ENCODE measurements around the gene FBXO36.

Gene FBXO36

GRCh38 chr2:229970406-229970805 is 48.1 kb downstream of the FBXO36 start:
- DNase-seq (ENCODE audit: low read depth), result no peak

GRCh38 chr2:229971298-229971790 is 49.0 kb downstream of the FBXO36 start:
- DNase-seq (ENCODE audit: low read depth), result no peak

GRCh38 chr2:229974266-229974665 is 52.0 kb downstream of the FBXO36 start:
- no peak for DNase-seq (ENCODE audit: low read depth)

DNA sequence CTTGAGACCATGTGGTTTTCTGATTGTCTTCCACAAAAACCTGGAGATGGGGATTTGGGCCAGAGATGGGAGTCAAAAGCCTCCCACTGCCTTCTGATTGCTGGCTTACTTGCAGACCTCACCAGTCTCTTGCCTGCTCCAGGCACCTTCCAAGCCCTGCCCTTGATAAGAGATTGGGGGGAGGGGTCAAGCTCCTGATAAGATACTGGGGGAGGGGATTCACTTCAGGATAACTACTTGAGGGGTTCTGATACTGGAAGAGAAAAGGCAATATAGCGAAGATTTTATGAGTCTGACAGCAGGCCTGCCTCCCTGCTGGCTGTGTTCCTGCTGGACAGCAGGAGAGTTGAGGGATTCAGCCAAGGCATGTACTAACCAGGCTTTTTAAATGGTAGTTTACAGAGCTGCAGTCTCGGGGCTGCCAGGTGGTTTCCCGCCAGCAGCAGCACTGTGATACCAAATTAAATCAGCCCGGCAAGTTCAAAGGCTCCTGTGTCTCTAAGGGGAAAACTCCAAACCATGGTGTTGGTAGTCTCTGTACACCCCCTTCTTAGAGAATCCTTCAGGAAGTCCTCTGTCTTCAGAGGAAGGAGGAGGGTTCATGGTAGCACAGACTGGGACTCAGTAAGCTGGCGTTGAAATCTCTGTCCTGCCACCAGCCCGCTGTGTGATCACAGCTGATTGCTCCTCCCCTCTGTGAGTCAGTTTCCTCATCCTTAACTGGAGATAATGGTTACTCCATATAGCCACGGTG is 58.3 kb downstream of the FBXO36 start:
- DNase-seq (ENCODE audit: low read depth), result no peak

- DNase-seq (ENCODE audit: low read depth), result no peak
These were observed 70.9 kb downstream of the FBXO36 start for GRCh38 chr2:229993236-229993635.

DNA sequence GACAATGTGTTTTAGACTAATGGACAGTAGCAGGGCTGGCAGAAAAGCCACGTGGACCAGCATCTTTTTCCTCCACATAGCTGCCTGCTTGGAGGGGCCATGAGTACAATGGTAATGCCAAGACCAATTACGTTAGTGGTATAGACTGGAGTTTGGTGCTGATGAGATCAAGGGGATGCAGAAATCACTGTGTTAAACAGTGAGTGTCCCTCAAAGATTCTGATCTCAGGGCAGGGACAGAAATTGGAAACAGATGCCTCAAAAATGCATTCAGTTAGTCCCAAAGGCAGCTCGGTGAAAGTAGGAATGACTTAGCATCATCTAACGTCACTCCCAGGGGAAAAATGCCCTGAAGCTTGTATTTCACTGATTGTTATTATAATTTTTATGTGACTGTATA is 74.0 kb downstream of the FBXO36 start:
- no peak for DNase-seq (ENCODE audit: low read depth)

DNA sequence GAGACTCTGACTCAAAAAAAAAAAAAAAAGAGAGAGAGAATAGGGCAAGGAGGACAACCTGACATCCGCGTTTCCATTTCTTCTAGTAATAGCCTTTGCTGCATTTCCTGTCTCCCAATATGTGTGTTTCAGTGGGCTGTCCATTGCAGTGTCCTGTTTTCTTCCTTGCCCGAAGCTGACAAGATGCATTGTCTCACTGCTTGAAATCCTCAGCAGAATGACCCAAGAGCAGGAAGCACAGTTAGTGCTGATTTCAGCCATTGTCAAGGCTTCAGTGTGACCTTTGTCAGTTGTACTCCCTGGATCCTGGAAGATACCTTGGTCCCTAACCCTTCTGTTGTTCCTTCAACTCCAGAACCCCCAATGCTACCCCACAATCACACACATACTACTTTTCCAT is 75.3 kb downstream of the FBXO36 start:
- DNase-seq (ENCODE audit: low read depth), result no peak

GRCh38 chr2:230000118-230000841 is 78.0 kb downstream of the FBXO36 start:
- no peak for DNase-seq (ENCODE audit: low read depth)

GRCh38 chr2:230007931-230008707 is 85.8 kb downstream of the FBXO36 start:
- no peak for DNase-seq (ENCODE audit: low read depth)

DNA sequence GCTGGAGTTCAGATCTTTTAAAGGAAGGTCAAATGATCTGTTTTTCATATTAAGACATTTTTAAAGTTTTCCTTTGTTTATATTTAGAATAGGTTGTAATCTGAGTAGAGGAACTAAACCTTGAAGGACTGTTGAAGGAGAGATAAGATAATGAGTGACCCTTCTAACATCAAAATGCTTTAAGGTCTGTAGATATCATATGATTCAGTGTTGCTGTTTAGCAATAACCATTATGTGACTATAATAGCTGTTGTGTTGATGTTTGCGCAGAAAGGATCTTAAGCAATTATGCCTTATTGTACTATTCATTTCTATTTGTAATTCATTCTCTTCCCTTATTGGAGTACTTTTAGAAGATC is 86.4 kb downstream of the FBXO36 start:
- no peak for DNase-seq (ENCODE audit: low read depth)

DNA sequence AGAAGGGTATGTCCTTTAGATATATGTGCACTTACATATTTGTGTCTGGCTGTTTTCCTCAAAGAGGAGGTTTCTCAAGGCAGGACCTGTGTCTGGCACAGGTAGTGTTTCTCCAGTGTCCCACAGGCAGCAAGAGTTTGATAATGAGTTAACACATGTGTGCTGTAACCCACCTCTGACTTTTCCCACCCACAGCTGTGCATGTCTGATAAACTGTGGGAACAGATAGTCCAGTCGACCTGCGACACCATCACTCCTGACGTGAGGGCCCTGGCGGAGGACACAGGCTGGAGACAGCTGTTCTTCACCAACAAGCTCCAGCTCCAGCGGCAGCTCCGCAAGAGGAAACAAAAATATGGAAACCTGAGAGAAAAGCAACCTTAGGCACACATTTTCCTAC is 88.2 kb downstream of the FBXO36 start:
- no peak for DNase-seq (ENCODE audit: low read depth)

DNA sequence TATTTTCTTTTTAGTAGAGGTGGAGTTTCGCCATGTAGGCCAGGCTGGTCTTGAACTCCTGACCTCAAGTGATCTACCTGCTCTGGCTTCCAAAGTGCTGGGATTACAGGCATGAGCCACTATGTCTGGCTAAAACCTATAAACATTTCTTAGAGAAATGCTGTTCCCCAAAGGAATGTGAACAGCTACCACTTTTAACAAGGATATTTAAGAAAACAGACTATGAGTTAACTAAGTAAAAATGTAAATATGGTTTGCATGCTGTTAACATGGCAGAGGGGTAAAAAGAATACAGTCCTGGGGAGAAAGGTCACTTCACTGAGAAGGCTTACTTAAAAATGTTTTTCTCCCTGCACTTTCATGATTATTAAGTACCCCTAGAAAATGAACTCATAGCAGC is 89.3 kb downstream of the FBXO36 start:
- no peak for DNase-seq (ENCODE audit: low read depth)

GRCh38 chr2:230012267-230012884 is 90.1 kb downstream of the FBXO36 start:
- no peak for DNase-seq (ENCODE audit: low read depth)

- DNase-seq (ENCODE audit: low read depth), result no peak
These were observed 94.5 kb downstream of the FBXO36 start for GRCh38 chr2:230016844-230017243.

GRCh38 chr2:230018153-230018552 is 95.8 kb downstream of the FBXO36 start:
- DNase-seq (ENCODE audit: low read depth), result no peak

- DNase-seq (ENCODE audit: low read depth), result no peak
These were observed 97.4 kb downstream of the FBXO36 start for GRCh38 chr2:230019742-230020141.

GRCh38 chr2:230023313-230023712 is 101.0 kb downstream of the FBXO36 start:
- DNase-seq (ENCODE audit: low read depth), result no peak

DNA sequence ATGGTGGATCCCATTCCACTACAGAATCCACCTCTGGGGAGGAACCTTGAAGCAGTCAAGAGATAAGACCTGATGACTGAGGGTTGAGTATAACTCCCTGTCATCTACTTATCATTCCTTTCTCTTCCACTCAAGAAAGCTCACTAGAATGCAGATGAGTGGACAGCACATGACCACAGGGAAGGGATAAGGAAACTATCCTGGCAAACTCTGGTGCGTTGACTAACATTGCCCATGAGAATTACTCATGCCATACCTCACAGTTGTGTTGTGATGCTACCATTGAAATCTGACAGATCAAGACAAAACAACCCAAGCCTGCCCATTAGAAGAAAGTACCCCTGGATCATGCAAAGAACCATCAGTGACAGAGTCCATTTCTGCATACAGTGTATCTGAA is 119.9 kb downstream of the FBXO36 start:
- DNase-seq (ENCODE audit: low read depth), result no peak

DNA sequence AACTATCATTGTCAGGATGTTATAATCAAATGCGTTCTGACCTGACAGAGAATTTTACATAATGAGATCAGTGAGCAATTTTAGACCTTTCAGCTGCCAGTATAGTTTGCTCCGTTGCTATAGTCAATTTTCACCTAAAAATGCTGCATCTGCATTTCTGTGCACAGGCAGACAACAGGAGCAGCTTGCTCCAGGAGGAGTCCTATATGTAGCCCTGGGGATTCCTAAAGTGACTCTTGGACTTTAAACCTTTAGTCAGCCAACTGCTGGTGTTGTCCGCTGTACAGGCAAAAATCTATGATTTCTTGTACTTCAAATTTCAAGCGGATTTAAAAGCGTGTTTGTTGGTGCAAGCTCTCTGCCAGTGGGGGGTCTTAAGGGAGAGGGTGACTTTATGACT is 120.7 kb downstream of the FBXO36 start:
- DNase-seq (ENCODE audit: low read depth), result no peak

DNA sequence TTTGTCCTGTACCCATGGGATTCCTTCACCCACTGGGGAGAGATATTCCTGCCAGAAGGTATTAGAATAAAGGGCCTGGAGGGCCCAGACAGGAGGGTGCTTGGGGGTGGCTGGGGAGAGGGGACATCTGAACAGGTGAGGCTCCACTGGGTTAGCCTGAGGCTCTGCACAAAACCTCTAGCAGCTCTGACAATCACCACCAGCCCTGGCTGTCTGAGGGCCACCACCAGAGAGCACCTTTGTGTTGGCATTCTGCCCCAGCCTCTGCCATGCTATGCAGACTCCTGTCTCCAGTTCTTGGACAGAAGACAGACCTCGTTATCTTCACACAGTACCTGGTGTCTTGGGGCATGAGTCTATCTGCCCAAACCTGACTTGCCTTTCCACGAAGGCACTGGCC is 121.2 kb downstream of the FBXO36 start:
- no peak for DNase-seq (ENCODE audit: low read depth)

- DNase-seq (ENCODE audit: low read depth), result no peak
These were observed 124.2 kb downstream of the FBXO36 start for GRCh38 chr2:230046491-230046890.

DNA sequence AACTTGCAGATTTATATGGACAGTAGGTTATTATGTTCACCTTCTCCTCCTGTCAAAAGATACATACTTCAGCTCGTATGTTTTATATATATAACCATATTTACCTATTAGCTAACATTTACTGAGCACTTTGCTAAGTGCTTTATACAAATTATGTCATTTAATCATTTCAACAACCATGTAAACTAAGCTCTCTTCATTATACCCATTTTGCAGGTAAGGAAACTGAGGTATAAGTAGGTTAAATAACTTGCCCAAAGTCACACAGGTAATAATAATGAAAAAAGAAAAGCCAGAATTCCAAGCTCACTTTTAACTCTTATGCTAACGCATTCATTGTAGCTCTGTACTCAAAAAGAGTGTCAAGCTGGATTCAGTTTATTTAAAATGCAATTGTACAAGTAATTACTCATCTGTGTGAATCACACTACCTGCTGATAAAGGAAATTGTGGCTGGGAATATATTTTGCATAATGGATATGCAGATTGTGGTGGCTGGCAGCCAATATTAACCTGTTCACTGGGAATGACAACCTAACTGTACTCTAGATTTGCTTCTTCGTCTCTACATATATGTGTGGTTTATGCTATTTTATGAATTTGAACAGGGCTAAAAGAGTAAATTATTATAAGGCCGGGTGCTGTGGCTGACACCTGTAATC is 125.8 kb downstream of the FBXO36 start:
- no peak for DNase-seq (ENCODE audit: low read depth)
